Measurements from ENCODE around the gene ZNF552.

DNA sequence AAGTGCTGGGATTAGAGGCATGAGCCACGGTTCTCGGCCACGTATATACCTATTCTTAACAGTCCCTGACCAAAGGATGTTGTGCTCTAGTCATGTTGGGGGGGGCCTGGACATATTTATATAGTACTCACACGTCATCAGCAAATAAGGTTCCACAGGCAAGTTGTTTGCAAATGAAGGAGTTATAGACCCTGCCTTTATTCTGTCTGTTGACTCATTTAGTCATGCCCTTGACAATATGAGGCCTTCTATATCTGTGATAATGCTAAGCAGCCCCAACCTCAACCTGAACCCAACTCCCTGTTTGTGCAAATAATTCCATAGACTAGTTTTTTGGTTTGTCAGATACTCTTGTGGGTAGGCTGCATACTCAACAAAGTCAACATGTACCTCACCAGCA is 36.4 kb downstream of the ZNF552 start:
- TF ChIP-seq POLR2AphosphoS5 (IDR thresholded peaks at IDR 0.05; ENCODE audit: low read depth, low read length) = no peak
- no peak for TF ChIP-seq TAF1 (IDR thresholded peaks at IDR 0.05; ENCODE audit: low read depth, low read length)
- no peak for TF ChIP-seq POLR2A (IDR thresholded peaks at IDR 0.05; ENCODE audit: low read depth, low read length)
- no peak for TF ChIP-seq PAX5 (IDR thresholded peaks at IDR 0.05; ENCODE audit: insufficient read depth, low read length, severe bottlenecking)
- no peak for TF ChIP-seq POU2F2 (IDR thresholded peaks at IDR 0.05; ENCODE audit: low read depth, low read length)
